Spinal cord (tissue), 4 donors: ENCODE results near the gene LRP5. TPM values are rescaled to one million over a fixed set of nuclear protein-coding genes. Genes with fewer than 3 reads are reported as not detected.

Experiments
- polyA plus RNA-seq, 2 donors: library from polyadenylated mRNA; unstranded; fragments of 120-200 nt; gene quantifications; one replicate each; pipeline ENCODE4 v1.2.1, GENCODE V29; 2013; ENCODE audit not compliant: insufficient read length in 2 of 2
- small RNA-seq: library from RNA; depleted of rRNA; stranded (forward); fragments of <200 nt; gene quantifications from one replicate; pipeline ENCODE3, GENCODE V24; 2014; ENCODE audit warnings: low replicate concordance
- total RNA-seq, 2 donors: library from RNA; depleted of rRNA in 1 of 2; stranded (reverse); fragments of 120-200 nt in 1 of 2; fragments of >200 nt in 1 of 2; gene quantifications; one replicate each; pipeline versions ENCODE4 v1.2.3 to v1.2.4, GENCODE V29; 2013 to 2014

LRP5 gene
- total and polyA plus RNA-seq, 4 donors: 12.8 to 32.4 (median 25.7) TPM

Small RNA genes within 50 kb of the gene (small RNA-seq; reads per million reads assigned to genes)
- not detected for gene NDUFA3P2

Other genes starting within 250 kb of the LRP5 start
- gene CHKA, start 191.2 kb upstream of the LRP5 start, total RNA-seq: 10 to 100 TPM; 58.5 to 75.2 TPM
- 100 to 1,000 TPM in 1 of 2 donors, 10 to 100 TPM in 1; 78.9 to 112 TPM for gene CHKA, start 191.2 kb upstream of the LRP5 start, polyA plus RNA-seq
- gene KMT5B, start 99.3 kb upstream of the LRP5 start, total RNA-seq: 10 to 100 TPM; 62.8 to 68.4 TPM
- gene KMT5B, start 99.3 kb upstream of the LRP5 start, polyA plus RNA-seq: 10 to 100 TPM; 61.7 to 69.5 TPM
- gene C11orf24, start 40.6 kb upstream of the LRP5 start, total RNA-seq: 10 to 100 TPM; 12.7 to 13.7 TPM
- gene C11orf24, start 40.6 kb upstream of the LRP5 start, polyA plus RNA-seq: 10 to 100 TPM; 25.1 to 31.9 TPM
- 100 to 1,000 TPM; 117 to 154 TPM for gene PPP6R3, start 148.2 kb downstream of the LRP5 start, total RNA-seq
- gene PPP6R3, start 148.2 kb downstream of the LRP5 start, polyA plus RNA-seq: 10 to 100 TPM; 62.4 to 71.1 TPM